ENCODE data around the gene LGALS4.

GRCh38 chr19:38815059-38816001 lies 2.6 kb upstream of the LGALS4 start:
- TF ChIP-seq CTCF (IDR thresholded peaks at IDR 0.05 in 8 of 11, conservative IDR thresholded peaks at IDR 0.05 in 3 of 11) = no peak
- TF ChIP-seq POLR2AphosphoS5 (IDR thresholded peaks at IDR 0.05) = peak in 2 of 3 donors; percentile 35 to 64
- TF ChIP-seq POLR2A (IDR thresholded peaks at IDR 0.05) = no peak

Measured in spleen (tissue), 7 donors.